IMR-90 (cell line): ENCODE measurements around the gene JADE3. TPM values are rescaled to one million over a fixed set of nuclear protein-coding genes. Genes with fewer than 3 reads are reported as not detected.

Experiments
- ATAC-seq: fragments of 200-7000 bp; cut with Tn5 transposase; 2 replicates; pipeline ENCODE4 v1.9.1; 2020; ENCODE audit warnings: low read depth, mild to moderate bottlenecking, moderate library complexity
- BruUV-seq: library from RNA; stranded (reverse); fragments of 400-500 nt; replicated peaks from 2 replicates; lab custom pipeline; 2021; lab: Mats Ljungman, UMichigan
- CTCF ChIA-PET: fragments of 300-600 bp; formaldehyde crosslinking; extraction: SDS; loops from one replicate; lab custom pipeline; 2021; ENCODE audit warnings: antibody characterized with exemption; lab: Yijun Ruan, JAX
- POLR2A ChIA-PET: fragments of 300-600 bp; sonication (Branson Sonifier 250); formaldehyde crosslinking; loops from one replicate; lab custom pipeline; 2022; ENCODE audit warnings: antibody characterized with exemption; ENCODE audit not compliant: unreplicated experiment; lab: Charles Lee
- DNase-seq: peaks from one replicate; pipeline ENCODE4 v3.0.0; 2013
- H2AFZ ChIP-seq: replicated peaks from 2 replicates; pipeline ENCODE3; 2013; ENCODE audit warnings: low read length, mild to moderate bottlenecking; ENCODE audit not compliant: poor library complexity
- H2AK5ac ChIP-seq: 2 replicates; pipeline ENCODE4 v1.6.1; 2013; ENCODE audit warnings: low read depth, low read length, inconsistent platforms
- H2AK9ac ChIP-seq: replicated peaks from 2 replicates; pipeline ENCODE3; 2013; ENCODE audit warnings: mild to moderate bottlenecking, low read depth, low read length, moderate library complexity; ENCODE audit not compliant: poor library complexity
- H2BK120ac ChIP-seq: 2 replicates; pipeline ENCODE4 v1.6.1; 2013; ENCODE audit warnings: low read depth, low read length, inconsistent platforms
- H2BK15ac ChIP-seq: 3 replicates; pipeline ENCODE4 v1.6.1; 2013; ENCODE audit warnings: low read depth, low read length, inconsistent platforms
- H2BK20ac ChIP-seq: 2 replicates; pipeline ENCODE4 v1.6.1; 2013; ENCODE audit warnings: low read depth, mild to moderate bottlenecking, inconsistent platforms, low read length, moderate library complexity
- H2BK5ac ChIP-seq: 2 replicates; pipeline ENCODE4 v1.6.1; 2013; ENCODE audit warnings: mild to moderate bottlenecking, low read depth, low read length, inconsistent platforms; ENCODE audit not compliant: poor library complexity, severe bottlenecking
- H3K14ac ChIP-seq: replicated peaks from 2 replicates; pipeline ENCODE4 v1.6.1; 2013; ENCODE audit warnings: low read depth, low read length, inconsistent platforms
- H3K18ac ChIP-seq: 2 replicates; pipeline ENCODE4 v1.6.1; 2013; ENCODE audit warnings: low read depth, low read length, control low read depth
- H3K23ac ChIP-seq: 2 replicates; pipeline ENCODE4 v1.6.1; 2013; ENCODE audit warnings: low read depth, low read length, inconsistent platforms
- H3K27ac ChIP-seq: 2 replicates; pipeline ENCODE4 v1.5.1; 2013; ENCODE audit warnings: mild to moderate bottlenecking, control low read depth, low read length; ENCODE audit not compliant: insufficient read depth
- H3K27me3 ChIP-seq: 2 replicates; pipeline ENCODE4 v1.6.1; 2013; ENCODE audit warnings: low read length; ENCODE audit not compliant: control insufficient read depth, insufficient read depth
- H3K36me3 ChIP-seq: 2 replicates; pipeline ENCODE4 v1.6.1; 2013; ENCODE audit warnings: low read length, mixed read lengths; ENCODE audit not compliant: control insufficient read depth, insufficient read depth
- H3K4ac ChIP-seq: 2 replicates; pipeline ENCODE4 v1.6.1; 2013; ENCODE audit warnings: low read depth, low read length, inconsistent platforms
- H3K4me1 ChIP-seq: 2 replicates; pipeline ENCODE4 v1.6.1; 2013; ENCODE audit warnings: low read length, mixed read lengths; ENCODE audit not compliant: control insufficient read depth, insufficient read depth
- H3K4me2 ChIP-seq: 2 replicates; pipeline ENCODE4 v1.6.1; 2013; ENCODE audit warnings: low read depth, mild to moderate bottlenecking, control low read depth, low read length, moderate library complexity
- H3K4me3 ChIP-seq: 2 replicates; pipeline ENCODE4 v1.5.1; 2013; ENCODE audit warnings: low read depth, mild to moderate bottlenecking, control low read depth, low read length, moderate library complexity; ENCODE audit not compliant: insufficient read depth
- H3K56ac ChIP-seq: 2 replicates; pipeline ENCODE4 v1.6.1; 2013; ENCODE audit warnings: low read length, inconsistent platforms; ENCODE audit not compliant: insufficient read depth; ENCODE audit errors: extremely low read depth
- H3K79me1 ChIP-seq, 2 experiments: 2 replicates each; pipeline ENCODE4 v1.6.1; 2013; ENCODE audit warnings: low read length in 2 of 2, inconsistent platforms in 1 of 2, low read depth in 1 of 2
- H3K9ac ChIP-seq: 2 replicates; pipeline ENCODE4 v1.6.1; 2013; ENCODE audit warnings: low read depth, low read length, control low read depth
- H3K9me1 ChIP-seq: 2 replicates; pipeline ENCODE4 v1.6.1; 2013; ENCODE audit warnings: low read length, inconsistent platforms; ENCODE audit not compliant: insufficient read depth
- H3K9me3 ChIP-seq: 2 replicates; pipeline ENCODE4 v1.6.1; 2013; ENCODE audit warnings: low read length; ENCODE audit not compliant: control insufficient read depth, insufficient read depth
- H4K20me1 ChIP-seq: 2 replicates; pipeline ENCODE4 v1.6.1; 2013; ENCODE audit warnings: low read length, inconsistent platforms; ENCODE audit not compliant: insufficient read depth
- H4K5ac ChIP-seq: 2 replicates; pipeline ENCODE4 v1.6.1; 2013; ENCODE audit warnings: mild to moderate bottlenecking, low read depth, low read length, control low read depth
- H4K8ac ChIP-seq, 2 experiments: 2 replicates each; pipeline ENCODE4 v1.6.1; 2013; ENCODE audit warnings: low read depth in 2 of 2, low read length in 2 of 2, control low read depth in 1 of 2, inconsistent platforms in 1 of 2
- H4K91ac ChIP-seq: 2 replicates; pipeline ENCODE4 v1.6.1; 2013; ENCODE audit warnings: low read depth, low read length, inconsistent platforms; ENCODE audit not compliant: insufficient read depth
- CTCF ChIP-seq: conservative IDR thresholded peaks from 2 replicates; pipeline ENCODE4 v1.5.1; 2012; ENCODE audit warnings: mild to moderate bottlenecking, low read depth, low read length, improper control_type of control experiment
- MXI1 ChIP-seq: IDR thresholded peaks from 2 replicates; pipeline ENCODE4 v1.6.1; 2012; ENCODE audit warnings: low read depth, mild to moderate bottlenecking, low read length, moderate library complexity, borderline replicate concordance
- NFE2L2 ChIP-seq: fragments of 150-350 bp; IDR thresholded peaks from 2 replicates; pipeline ENCODE4 v1.6.1; 2016; ENCODE audit warnings: low read depth, mild to moderate bottlenecking, low read length
- RAD21 ChIP-seq: IDR thresholded peaks from 2 replicates; pipeline ENCODE4 v1.6.1; 2012; ENCODE audit warnings: low read length, improper control_type of control experiment
- SMC3 ChIP-seq: fragments of 150-350 bp; IDR thresholded peaks from 2 replicates; pipeline ENCODE4 v1.6.1; 2016; ENCODE audit warnings: low read depth, mild to moderate bottlenecking, antibody characterized with exemption, low read length, moderate library complexity
- WGBS, 2 experiments: methylation state at CpG; one replicate each; pipeline versions ENCODE4 v1.1.5 to v1.1.7; 2013; ENCODE audit warnings: missing lambda C conversion rate in 2 of 2; ENCODE audit not compliant: insufficient read length in 1 of 2; ENCODE audit errors: extremely low coverage in 2 of 2; 5-methylcytosine and 5-hydroxymethylcytosine counted together
- dilution Hi-C: fragments of 300-500 bp; cut with HindIII; formaldehyde crosslinking; loops from one replicate; pipeline ENCODE4 v1.14.3; 2018; ENCODE audit warnings: low sequenced_read_pairs; ENCODE audit not compliant: unreplicated experiment
- in situ Hi-C: fragments of 300-500 bp; cut with MboI; formaldehyde crosslinking; loops from 3 replicates; pipeline ENCODE4 v1.14.3; 2019; ENCODE audit warnings: low sequenced_read_pairs, inconsistent platforms, mixed read lengths
- intact Hi-C: fragments of 100-400 bp; cut with micrococcal nuclease; formaldehyde crosslinking; loops from 2 replicates; pipeline ENCODE4 v1.10.0; 2022
- polyA plus RNA-seq, 3 experiments: library from polyadenylated mRNA; depleted of rRNA; stranded (reverse); fragments of >200 nt; gene quantifications; 2 replicates each; pipeline ENCODE4 v1.2.3, GENCODE V29; 2012; ENCODE audit warnings: low replicate concordance in 1 of 3
- total RNA-seq: library from RNA; depleted of rRNA; stranded (reverse); fragments of >200 nt; gene quantifications from 2 replicates; pipeline ENCODE4 v1.2.3, GENCODE V29; 2012

The JADE3 gene
- total and polyA plus RNA-seq, 2 of the 4 experiments (the other 2 are of a cell fraction) = 2.1 to 4.7 TPM

- Histone ChIP-seq H3K4me1 (no peaks in the 10 kb centered on the region), H2AK9ac (peak overlapping the region; percentile 82), H2BK120ac (no peak overlapping the region), H3K56ac (no peak overlapping the region), H2BK15ac (no peak overlapping the region), H3K14ac (no peak overlapping the region; the same call in 1 of the 2 replicates), H3K27me3 (peaks cover 8% of the 10 kb centered on the region), H3K23ac (no peak overlapping the region), H3K4ac (no peak overlapping the region), H3K9me1 (no peaks in the 10 kb centered on the region), H4K5ac (no peak overlapping the region), H4K8ac (no peak overlapping the region), H3K27ac (no peak overlapping the region), H3K4me3 (peak overlapping the region; percentile 88), H3K9me3 (no peaks in the 10 kb centered on the region), H2AK5ac (0 out of 2 replicates have a peak overlapping the region, but pooled peaks have one; percentile 18), H3K4me2 (peak overlapping the region; percentile 94), H3K79me1 (no peaks in the 10 kb centered on the region), H2BK20ac (no peak overlapping the region), H2AFZ (peak overlapping the region; percentile 98), H2BK5ac (no peak overlapping the region), H4K91ac (no peak overlapping the region), H3K9ac (no peak overlapping the region), H3K18ac (no peak overlapping the region), H4K20me1 (no peaks in the 10 kb centered on the region), H3K36me3 (no peaks in the 10 kb centered on the region)
- WGBS, 2 experiments = 5% methylated on average over 4 of the region's 14 CpGs; no CpG with 5 or more reads in 1 of the 2 experiments
- ChIA-PET CTCF (interaction anchor here (0.8 to 1.7 kb wide), 11 partner anchors 9 to 190 kb away, joined by 3 to 9 read pairs (median 3); no protein-coding TSS in a partner anchor), POLR2A (interaction anchor here (0.6 kb wide), 1 partner anchor 66 kb away, joined by 5 read pairs; no protein-coding TSS in a partner anchor)
- ATAC-seq = peak; percentile 98
- TF ChIP-seq SMC3 (peak; percentile 24), NFE2L2 (no peak), CTCF (peak; percentile 55), RAD21 (peak; percentile 61), MXI1 (peak; percentile 38; the same call in 1 of the 2 replicates)
- dilution Hi-C loops (no loop called here), intact Hi-C loops (loop anchor here (1.0 to 2.0 kb wide), 2 partner anchors 127 to 190 kb away; no protein-coding TSS in a partner anchor), in situ Hi-C loops (no loop called here)
- BruUV-seq = no TSS peak
- DNase-seq = peak; percentile 70
These were observed 8.6 kb upstream of the JADE3 start for GRCh38 chrX:46903458-46904242.
